ENCODE results near the gene GSDMA.

GSDMA gene

GRCh38 chr17:39923836-39924690, 38.7 kb upstream of the GSDMA start:
- no peak for TF ChIP-seq CTCF (IDR thresholded peaks at IDR 0.05; ENCODE audit: low read depth, low read length, poor library complexity, severe bottlenecking)
- TF ChIP-seq EZH2phosphoT487 (IDR thresholded peaks at IDR 0.05; ENCODE audit: borderline replicate concordance, low read length), result no peak
- no peaks in the 10 kb centered on the region for H3F3A ChIP-seq (ENCODE audit: control insufficient read depth, insufficient read depth)

GRCh38 chr17:39924691-39925055, 38.1 kb upstream of the GSDMA start:
- H3K27ac ChIP-seq (ENCODE audit: low read depth, low read length), result no peak overlapping the region
- peaks cover 42% of the 10 kb centered on the region for H3K79me2 ChIP-seq (ENCODE audit: control insufficient read depth, low read length)
- no peak overlapping the region for H3K4me2 ChIP-seq (ENCODE audit: low read length)

More at GRCh38 chr17:39923836-39924690, 38.7 kb upstream of the GSDMA start:
- Histone ChIP-seq H3K9me2 (replicated peaks; ENCODE audit: control insufficient read depth, low read length) (no peaks in the 10 kb centered on the region), H3K4me3 (ENCODE audit: low read length) (no peak overlapping the region), H4K20me1 (ENCODE audit: control insufficient read depth, insufficient read depth, low read depth, low read length) (no peaks in the 10 kb centered on the region), H3K4me2 (ENCODE audit: low read length) (no peak overlapping the region), H3K9me3 (ENCODE audit: control insufficient read depth, insufficient read depth, low read length) (no peaks in the 10 kb centered on the region), H3K79me2 (ENCODE audit: control insufficient read depth, low read length) (peaks cover 42% of the 10 kb centered on the region), H3K27me3 (ENCODE audit: control insufficient read depth, low read length) (no peaks in the 10 kb centered on the region), H3K36me3 (ENCODE audit: control insufficient read depth, low read length) (peaks cover 28% of the 10 kb centered on the region), H3K4me1 (ENCODE audit: control insufficient read depth, low read length) (peaks cover 34% of the 10 kb centered on the region), H3K27ac (ENCODE audit: low read depth, low read length) (no peak overlapping the region)

GRCh38 chr17:39925282-39926134, 37.3 kb upstream of the GSDMA start:
- peak overlapping the region; percentile 92; the same call in 1 of the 2 replicates for H3K4me3 ChIP-seq (ENCODE audit: low read length)

More at GRCh38 chr17:39924691-39925055, 38.1 kb upstream of the GSDMA start:
- H3K4me3 ChIP-seq (ENCODE audit: low read length), result no peak overlapping the region
- H3K4me1 ChIP-seq (ENCODE audit: control insufficient read depth, low read length), result peaks cover 38% of the 10 kb centered on the region
- H3K9me2 ChIP-seq (replicated peaks; ENCODE audit: control insufficient read depth, low read length), result no peaks in the 10 kb centered on the region
- H3K9me3 ChIP-seq (ENCODE audit: control insufficient read depth, insufficient read depth, low read length), result no peaks in the 10 kb centered on the region
- H4K20me1 ChIP-seq (ENCODE audit: control insufficient read depth, insufficient read depth, low read depth, low read length), result no peaks in the 10 kb centered on the region
- TF ChIP-seq CTCF (IDR thresholded peaks at IDR 0.05; ENCODE audit: low read depth, low read length, poor library complexity, severe bottlenecking) (no peak), EZH2phosphoT487 (IDR thresholded peaks at IDR 0.05; ENCODE audit: borderline replicate concordance, low read length) (no peak)
- peaks cover 26% of the 10 kb centered on the region for H3K36me3 ChIP-seq (ENCODE audit: control insufficient read depth, low read length)
- no peaks in the 10 kb centered on the region for H3F3A ChIP-seq (ENCODE audit: control insufficient read depth, insufficient read depth)
- H3K27me3 ChIP-seq (ENCODE audit: control insufficient read depth, low read length), result no peaks in the 10 kb centered on the region

More at GRCh38 chr17:39925282-39926134, 37.3 kb upstream of the GSDMA start:
- no peaks in the 10 kb centered on the region for H4K20me1 ChIP-seq (ENCODE audit: control insufficient read depth, insufficient read depth, low read depth, low read length)
- H3K27me3 ChIP-seq (ENCODE audit: control insufficient read depth, low read length), result no peaks in the 10 kb centered on the region
- H3K9me3 ChIP-seq (ENCODE audit: control insufficient read depth, insufficient read depth, low read length), result no peaks in the 10 kb centered on the region
- peaks cover 42% of the 10 kb centered on the region for H3K79me2 ChIP-seq (ENCODE audit: control insufficient read depth, low read length)
- TF ChIP-seq EZH2phosphoT487 (IDR thresholded peaks at IDR 0.05; ENCODE audit: borderline replicate concordance, low read length), result no peak
- no peak for TF ChIP-seq CTCF (IDR thresholded peaks at IDR 0.05; ENCODE audit: low read depth, low read length, poor library complexity, severe bottlenecking)
- H3F3A ChIP-seq (ENCODE audit: control insufficient read depth, insufficient read depth), result no peaks in the 10 kb centered on the region
- no peaks in the 10 kb centered on the region for H3K9me2 ChIP-seq (replicated peaks; ENCODE audit: control insufficient read depth, low read length)
- H3K4me1 ChIP-seq (ENCODE audit: control insufficient read depth, low read length), result peaks cover 36% of the 10 kb centered on the region
- peaks cover 26% of the 10 kb centered on the region for H3K36me3 ChIP-seq (ENCODE audit: control insufficient read depth, low read length)
- no peak overlapping the region for H3K27ac ChIP-seq (ENCODE audit: low read depth, low read length)
- H3K4me2 ChIP-seq (ENCODE audit: low read length), result peak overlapping the region; percentile 96
